A172 (cell line): Measurements from ENCODE around the gene HSFX1. TPM values are rescaled to one million over a fixed set of nuclear protein-coding genes. Genes with fewer than 3 reads are reported as not detected.
"Not testable (repeated sequence)": the region's sequence is repeated elsewhere in the genome, so short reads cannot be mapped to it uniquely, and the experiment has no call there.

ENCODE experiments used
- DNase-seq: peaks from one replicate; pipeline ENCODE4 v3.0.0-alpha.2; 2015; ENCODE audit warnings: low spot score
- total RNA-seq: library from RNA; depleted of rRNA; stranded (reverse); fragments of >200 nt; shearing (Covaris generic); gene quantifications from 2 replicates; pipeline ENCODE4 v1.2.3, GENCODE V29; 2014; rRNA removed

Gene HSFX1
- total RNA-seq, result 0.19 and 0.84 TPM in 2 replicates

- not testable (repeated sequence) for DNase-seq
Observed at GRCh38 chrX:149773768-149774167, at the start of gene HSFX1. Gene HSFX1, plus strand, starts transcription at chrX:149774068. Its CDS starts 614 bp downstream, at chrX:149774682.

- DNase-seq, result not testable (repeated sequence)
Observed at GRCh38 chrX:149727308-149727707, 46.6 kb upstream of the HSFX1 start.

- DNase-seq, result not testable (repeated sequence)
Observed at GRCh38 chrX:149742269-149742668, 31.6 kb upstream of the HSFX1 start.

GRCh38 chrX:149746390-149747007 lies 27.4 kb upstream of the HSFX1 start:
- DNase-seq, result not testable (repeated sequence)

GRCh38 chrX:149757206-149758067 lies 16.4 kb upstream of the HSFX1 start:
- no peak for DNase-seq

- no peak for DNase-seq
Observed at GRCh38 chrX:149758068-149758714, 15.7 kb upstream of the HSFX1 start.

GRCh38 chrX:149758715-149759078 lies 15.2 kb upstream of the HSFX1 start:
- not testable (repeated sequence) for DNase-seq

- no peak for DNase-seq
Observed at GRCh38 chrX:149759824-149760223, 14.0 kb upstream of the HSFX1 start.

- DNase-seq, result no peak
Observed at GRCh38 chrX:149760965-149761364, 12.9 kb upstream of the HSFX1 start.

- not testable (repeated sequence) for DNase-seq
Observed at GRCh38 chrX:149761858-149762674, 11.8 kb upstream of the HSFX1 start.

GRCh38 chrX:149762696-149763614 lies 10.9 kb upstream of the HSFX1 start:
- no peak for DNase-seq

- not testable (repeated sequence) for DNase-seq
Observed at GRCh38 chrX:149770344-149770743, 3.5 kb upstream of the HSFX1 start.

GRCh38 chrX:149773026-149773425 lies 842 bp upstream of the HSFX1 start:
- DNase-seq, result not testable (repeated sequence)

- not testable (repeated sequence) for DNase-seq
Observed at GRCh38 chrX:149777999-149778398, 4.1 kb downstream of the HSFX1 start.

- DNase-seq, result not testable (repeated sequence)
Observed at GRCh38 chrX:149781727-149782126, 7.9 kb downstream of the HSFX1 start, which contains the start of gene MAGEA9. Gene MAGEA9, plus strand, starts transcription at chrX:149781930. Its CDS starts 4,281 bp downstream, at chrX:149786211.

- not testable (repeated sequence) for DNase-seq
Observed at GRCh38 chrX:149795531-149795930, 21.7 kb downstream of the HSFX1 start.

GRCh38 chrX:149799095-149799714 lies 25.3 kb downstream of the HSFX1 start:
- no peak for DNase-seq

GRCh38 chrX:149799938-149800337 lies 26.1 kb downstream of the HSFX1 start:
- DNase-seq, result no peak

- DNase-seq, result no peak
Observed at GRCh38 chrX:149803458-149804062, 29.7 kb downstream of the HSFX1 start.
